Measurements from ENCODE around the gene DCTN2. TPM values are rescaled to one million over a fixed set of nuclear protein-coding genes. Genes with fewer than 3 reads are reported as not detected.

The DCTN2 gene
- polyA plus RNA-seq, 1 of the 3 experiments (the other 2 are of a cell fraction), result 122 TPM

GRCh38 chr12:57539134-57539768 lies 7.7 kb downstream of the DCTN2 start:
- TF ChIP-seq JUND (IDR thresholded peaks at IDR 0.05) (no peak), MAX (IDR thresholded peaks at IDR 0.05; ENCODE audit: low read depth) (no peak), IRF3 (IDR thresholded peaks at IDR 0.05; ENCODE audit: low read depth, low read length) (no peak), REST (IDR thresholded peaks at IDR 0.05; ENCODE audit: low read depth, low read length) (no peak), YY1 (IDR thresholded peaks at IDR 0.05; ENCODE audit: low read depth) (no peak), RAD21 (IDR thresholded peaks at IDR 0.05; ENCODE audit: low read length) (no peak), TEAD4 (IDR thresholded peaks at IDR 0.05; ENCODE audit: borderline replicate concordance, insufficient read depth) (no peak), GATA2 (CRISPR knock-in tag; IDR thresholded peaks at IDR 0.05) (no peak), ZBTB33 (IDR thresholded peaks at IDR 0.05; ENCODE audit: borderline replicate concordance, low read depth) (no peak), EP300 (IDR thresholded peaks at IDR 0.05; ENCODE audit: borderline replicate concordance in 1 of 2, low read depth in 1 of 2, low read length in 1 of 2) (no peak), RXRA (IDR thresholded peaks at IDR 0.05; ENCODE audit: borderline replicate concordance, low read depth) (no peak)
- H3K36me3 ChIP-seq (replicated peaks in 1 of 2; ENCODE audit: control insufficient read depth in 1 of 2, insufficient read depth in 2 of 2, low read length in 1 of 2), result peaks cover 49 to 62% of the 10 kb centered on the region in 2 experiments
- no peak overlapping the region for H3K9ac ChIP-seq
- H4K20me1 ChIP-seq (ENCODE audit: insufficient read depth), result peaks cover 12% of the 10 kb centered on the region
- H3K27me3 ChIP-seq (ENCODE audit: insufficient read depth), result no peaks in the 10 kb centered on the region
- DNase-seq, result no peak
- no peak overlapping the region for H3K4me2 ChIP-seq
- no peaks in the 10 kb centered on the region for H3K9me2 ChIP-seq
- ChIA-PET CTCF (interaction anchor here (0.8 to 1.7 kb wide), 5 partner anchors 11 to 94 kb away, joined by 3 to 6 read pairs (median 3); partner anchors contain the start of gene B4GALNT1), POLR2A (interaction anchor here (0.9 to 2.7 kb wide), 3 partner anchors 8 to 13 kb away, joined by 3 to 10 read pairs (median 4); no protein-coding TSS in a partner anchor)
- H3K27ac ChIP-seq (ENCODE audit: low read depth in 2 of 2, low read length in 1 of 2), result no peak overlapping the region
- no peak overlapping the region for H2AFZ ChIP-seq (ENCODE audit: low read depth)
- H3K9me3 ChIP-seq, result no peaks in the 10 kb centered on the region
- peaks cover 3 to 6% of the 10 kb centered on the region in 2 experiments; a peak in 2 of 4 replicates for H3K4me1 ChIP-seq (ENCODE audit: control insufficient read depth in 1 of 2, insufficient read depth in 2 of 2, low read depth in 1 of 2, low read length in 1 of 2)
- H3K4me3 ChIP-seq (ENCODE audit: low read depth in 2 of 2, low read length in 1 of 2), result no peak overlapping the region
- peaks cover 22% of the 10 kb centered on the region for H3F3A ChIP-seq (replicated peaks; ENCODE audit: insufficient read depth)
- H3K79me2 ChIP-seq (ENCODE audit: insufficient read depth), result peaks cover 58% of the 10 kb centered on the region
- 94% methylated on average over 4 of the region's 5 CpGs for WGBS (ENCODE audit: low lambda C conversion rate)
